OCI-LY3 (cell line): ENCODE results near the gene SULT1A1.

Experiments used
- H2AFZ ChIP-seq: fragments of 200-600, 300-600 bp; shearing (Covaris generic); 2 replicates; pipeline ENCODE4 v1.6.0; 2014; ENCODE audit warnings: antibody characterized with exemption, low read depth, low read length
- H3K27ac ChIP-seq: fragments of 200-600, 300-600 bp; sonication (generic); 2 replicates; pipeline ENCODE4 v1.5.1; 2014; ENCODE audit warnings: mild to moderate bottlenecking, low read length, moderate library complexity, mixed read lengths
- H3K27me3 ChIP-seq: fragments of 200-600, 300-600 bp; sonication (generic); 2 replicates; pipeline ENCODE4 v1.6.1; 2014; ENCODE audit warnings: low read depth, low read length, mixed read lengths
- H3K36me3 ChIP-seq: fragments of 200-600, 300-600 bp; sonication (generic); replicated peaks from 2 replicates; pipeline ENCODE3; 2014; ENCODE audit warnings: low read depth, low read length, mixed read lengths
- H3K4me1 ChIP-seq: fragments of 300-600, 200-600 bp; sonication (generic); 2 replicates; pipeline ENCODE4 v1.6.1; 2014; ENCODE audit warnings: low read length, mixed read lengths
- H3K4me2 ChIP-seq: fragments of 200-600, 300-600 bp; sonication (generic); 2 replicates; pipeline ENCODE4 v1.6.1; 2014; ENCODE audit warnings: low read length, mixed read lengths
- H3K4me3 ChIP-seq: fragments of 300-600, 200-600 bp; sonication (generic); 2 replicates; pipeline ENCODE4 v1.5.1; 2014; ENCODE audit warnings: antibody characterized with exemption, mild to moderate bottlenecking, low read length, moderate library complexity
- H3K79me2 ChIP-seq: fragments of 300-600, 200-600 bp; shearing (Covaris generic); 2 replicates; pipeline ENCODE4 v1.6.1; 2014; ENCODE audit warnings: mild to moderate bottlenecking, low read length, mixed read lengths
- H3K9ac ChIP-seq: fragments of 300-600, 200-600 bp; shearing (Covaris generic); 2 replicates; pipeline ENCODE4 v1.6.0; 2014; ENCODE audit warnings: mild to moderate bottlenecking, low read length, moderate library complexity
- H3K9me3 ChIP-seq: fragments of 200-600, 300-600 bp; shearing (Covaris generic); 2 replicates; pipeline ENCODE4 v1.6.1; 2014; ENCODE audit warnings: low read length, mixed read lengths; ENCODE audit not compliant: insufficient read depth
- H4K20me1 ChIP-seq: fragments of 200-600, 300-600 bp; sonication (generic); 2 replicates; pipeline ENCODE4 v1.6.1; 2016; ENCODE audit warnings: low read length, mixed read lengths; ENCODE audit not compliant: insufficient read depth
- CTCF ChIP-seq: fragments of 200-600, 300-600 bp; sonication (generic); IDR thresholded peaks from 2 replicates; pipeline ENCODE4 v1.5.1; 2014; ENCODE audit warnings: antibody characterized with exemption, low read length, low read depth
- EZH2phosphoT487 ChIP-seq: fragments of 200-600 bp; shearing (Covaris generic); IDR thresholded peaks from 2 replicates; pipeline ENCODE4 v1.6.1; 2018; ENCODE audit warnings: antibody characterized with exemption, mixed run types, low read depth

Gene SULT1A1

GRCh38 chr16:28562199-28562598, 47.6 kb downstream of the SULT1A1 start:
- Histone ChIP-seq H4K20me1 (no peaks in the 10 kb centered on the region; the same call in 1 of the 2 replicates), H3K27ac (no peak overlapping the region), H3K79me2 (peaks cover 13% of the 10 kb centered on the region), H2AFZ (no peak overlapping the region), H3K9ac (no peak overlapping the region), H3K4me1 (no peaks in the 10 kb centered on the region), H3K4me2 (no peak overlapping the region), H3K4me3 (no peak overlapping the region), H3K27me3 (no peaks in the 10 kb centered on the region), H3K9me3 (no peaks in the 10 kb centered on the region), H3K36me3 (peaks cover 22% of the 10 kb centered on the region)
- no peak for TF ChIP-seq CTCF
- TF ChIP-seq EZH2phosphoT487: no peak

GRCh38 chr16:28561557-28562187, 48.2 kb downstream of the SULT1A1 start:
- Histone ChIP-seq H3K4me1 (peaks cover 5% of the 10 kb centered on the region), H3K27me3 (no peaks in the 10 kb centered on the region), H4K20me1 (no peaks in the 10 kb centered on the region; the same call in 1 of the 2 replicates), H3K27ac (no peak overlapping the region), H3K4me3 (no peak overlapping the region), H3K36me3 (peaks cover 22% of the 10 kb centered on the region), H2AFZ (no peak overlapping the region), H3K4me2 (no peak overlapping the region), H3K9me3 (no peaks in the 10 kb centered on the region), H3K79me2 (peaks cover 13% of the 10 kb centered on the region), H3K9ac (no peak overlapping the region)
- no peak for TF ChIP-seq CTCF
- TF ChIP-seq EZH2phosphoT487: no peak

GRCh38 chr16:28558456-28558855, 51.4 kb downstream of the SULT1A1 start:
- no peak overlapping the region for H3K4me3 ChIP-seq
- peaks cover 22% of the 10 kb centered on the region for H3K4me1 ChIP-seq
- no peak overlapping the region for H2AFZ ChIP-seq
- no peak overlapping the region for H3K27ac ChIP-seq
- H3K9me3 ChIP-seq: no peaks in the 10 kb centered on the region
- H3K27me3 ChIP-seq: no peaks in the 10 kb centered on the region
- TF ChIP-seq EZH2phosphoT487 (no peak), CTCF (no peak)
- no peaks in the 10 kb centered on the region; the same call in 1 of the 2 replicates for H4K20me1 ChIP-seq
- peaks cover 21% of the 10 kb centered on the region for H3K79me2 ChIP-seq
- peaks cover 26% of the 10 kb centered on the region for H3K36me3 ChIP-seq
- H3K9ac ChIP-seq: no peak overlapping the region
- H3K4me2 ChIP-seq: no peak overlapping the region

GRCh38 chr16:28556914-28557320, 52.9 kb downstream of the SULT1A1 start:
- Histone ChIP-seq H3K9ac (no peak overlapping the region), H3K9me3 (no peaks in the 10 kb centered on the region), H3K4me1 (peaks cover 28% of the 10 kb centered on the region), H3K4me2 (no peak overlapping the region), H3K27me3 (no peaks in the 10 kb centered on the region), H2AFZ (no peak overlapping the region), H3K27ac (no peak overlapping the region), H4K20me1 (no peaks in the 10 kb centered on the region), H3K4me3 (no peak overlapping the region), H3K79me2 (peaks cover 21% of the 10 kb centered on the region), H3K36me3 (peaks cover 26% of the 10 kb centered on the region)
- TF ChIP-seq EZH2phosphoT487 (no peak), CTCF (no peak)
